Uterus (tissue), 2 donors: Measurements from ENCODE around the gene ZNF407.

Experiments
- CTCF ChIP-seq, 4 experiments: fragments of 200-600 bp in 2 of 4; fragments of 450-650 bp in 2 of 4; sonication (generic) in 2 of 4; IDR thresholded peaks; one replicate each; pipeline ENCODE4 v1.5.1; 2016 to 2019; ENCODE audit warnings: antibody characterized with exemption in 4 of 4, mild to moderate bottlenecking in 2 of 4, moderate library complexity in 1 of 4
- POLR2A ChIP-seq, 2 donors: fragments of 450-650 bp; IDR thresholded peaks; one replicate each; pipeline ENCODE4 v1.6.1; 2016; ENCODE audit warnings: antibody characterized with exemption in 2 of 2, mild to moderate bottlenecking in 1 of 2, moderate library complexity in 1 of 2

- TF ChIP-seq POLR2A (IDR thresholded peaks at IDR 0.05) = no peak
- TF ChIP-seq CTCF (IDR thresholded peaks at IDR 0.05) = no peak
Measured at GRCh38 chr18:74788657-74789056, 191.0 kb downstream of the ZNF407 start.
